Measurements from ENCODE around the gene IL5.
"Not testable (repeated sequence)": the region's sequence is repeated elsewhere in the genome, so short reads cannot be mapped to it uniquely, and the experiment has no call there.

IL5 gene

DNA sequence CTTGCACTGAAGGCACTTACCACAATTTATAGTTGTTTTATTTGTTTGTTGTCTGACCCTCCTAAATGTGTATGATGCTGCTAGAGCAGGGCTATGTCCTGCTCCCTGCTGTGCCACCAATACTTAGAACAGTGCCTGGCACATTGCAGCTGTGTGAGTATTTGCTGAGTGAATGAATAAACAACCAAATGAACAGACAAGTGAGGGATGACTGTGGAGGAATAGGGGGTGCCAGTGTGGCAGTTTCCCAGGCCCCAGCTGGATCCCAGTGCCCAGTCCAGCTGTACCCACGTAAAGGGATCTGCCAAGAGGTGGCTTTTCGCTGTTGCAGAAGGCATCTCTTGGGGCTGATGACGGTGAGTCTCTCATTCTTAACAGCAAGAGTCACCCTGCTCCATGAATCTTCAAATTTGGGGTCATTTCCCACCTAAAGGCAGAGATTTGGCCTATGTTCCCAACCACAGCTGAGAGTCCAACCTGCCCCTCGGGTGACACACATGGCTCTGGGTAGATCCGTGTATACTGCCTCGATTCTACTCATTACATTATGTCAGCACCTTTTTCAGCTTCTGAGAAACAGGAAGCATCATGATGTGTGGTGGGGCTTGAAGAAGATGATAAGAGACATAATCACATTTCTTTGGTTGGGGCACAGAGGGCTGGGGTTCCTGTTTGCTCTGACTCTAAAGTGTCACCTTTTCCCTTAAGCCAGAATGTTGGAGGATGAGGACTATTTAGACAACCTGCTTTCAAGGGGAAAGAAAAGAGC is 14.3 kb downstream of the IL5 start:
- no peak for DNase-seq

DNA sequence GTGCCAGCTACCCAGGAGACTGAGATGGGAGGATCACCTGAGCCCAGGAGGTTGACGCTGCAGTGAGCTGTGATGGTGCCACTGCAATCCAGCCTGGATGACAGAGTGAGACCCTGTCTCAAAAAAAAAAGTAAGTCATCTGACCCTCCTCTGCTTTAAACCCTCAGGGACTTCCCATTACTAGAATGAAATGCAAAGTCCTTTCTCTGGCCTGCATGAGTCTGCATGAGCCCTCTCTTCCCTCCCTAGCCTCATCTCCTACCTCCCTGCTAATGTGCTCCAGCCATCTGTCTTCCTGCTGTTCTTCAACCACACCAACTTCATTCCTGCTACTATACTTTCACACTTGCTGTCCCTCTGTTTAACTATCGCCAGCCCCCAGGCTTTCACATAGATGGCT is 15.3 kb downstream of the IL5 start:
- no peak for DNase-seq

DNA sequence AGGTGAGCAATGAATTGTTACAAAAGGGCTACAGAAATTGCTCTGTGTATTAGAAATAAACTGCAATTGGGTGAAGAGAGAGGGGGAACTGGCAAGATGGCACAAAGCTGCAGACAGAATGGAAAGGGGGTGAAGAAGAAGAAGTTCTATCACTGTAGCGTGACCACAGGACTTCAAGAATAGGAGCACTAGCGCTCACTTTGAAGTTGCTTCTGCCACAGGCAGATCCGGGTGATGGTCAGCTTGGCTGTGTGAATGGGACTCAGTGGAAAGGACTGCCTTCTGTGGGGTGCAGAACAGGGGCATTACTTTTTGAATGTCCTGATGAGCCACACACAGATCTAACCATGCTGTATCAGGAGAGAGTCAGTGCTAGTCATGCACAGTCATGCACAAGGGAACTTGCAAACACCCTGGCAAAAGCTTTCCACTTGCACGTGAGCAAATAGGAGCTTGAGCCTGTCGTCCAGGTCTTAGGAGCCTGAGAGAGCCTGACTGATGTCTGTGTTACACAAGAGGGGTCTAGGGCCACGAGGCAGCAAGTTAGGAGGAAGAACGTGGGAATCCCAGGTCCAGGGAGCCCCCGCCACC is 16.3 kb downstream of the IL5 start:
- DNase-seq = no peak

DNA sequence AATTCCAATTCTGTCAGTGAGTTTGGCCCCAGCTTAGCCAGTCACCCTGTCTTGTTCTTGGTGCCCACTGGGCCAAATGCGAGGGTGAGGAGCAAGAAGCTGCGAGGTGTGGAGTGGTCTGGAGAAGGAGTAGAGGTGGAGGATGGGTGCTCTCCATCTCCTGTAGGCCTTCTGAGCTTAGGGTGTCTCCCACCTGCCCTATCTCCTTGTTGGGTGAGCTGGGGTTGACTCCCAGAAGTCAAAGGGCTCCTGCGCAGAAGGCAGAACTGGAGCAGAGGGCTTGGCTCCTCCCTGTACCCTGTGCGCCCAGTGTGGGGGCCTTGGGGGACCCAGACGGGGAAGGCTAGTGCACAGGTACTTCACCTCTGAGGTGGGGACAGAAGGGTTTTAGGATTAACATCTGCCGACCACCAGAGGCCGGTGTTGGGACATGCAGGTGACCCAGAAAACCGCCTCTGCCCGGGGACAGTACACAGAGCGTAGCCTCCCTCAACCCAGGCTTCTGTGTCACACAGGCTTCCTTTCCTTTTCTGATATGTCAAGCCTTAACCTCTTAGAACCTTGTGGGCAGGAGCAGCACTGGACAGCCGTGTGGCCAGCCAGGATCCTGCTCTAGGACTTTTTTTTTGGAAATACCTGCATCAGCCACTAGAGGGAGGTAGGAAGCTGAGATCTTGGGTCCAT is 16.9 kb downstream of the IL5 start:
- peak; percentile 48 for DNase-seq

DNA sequence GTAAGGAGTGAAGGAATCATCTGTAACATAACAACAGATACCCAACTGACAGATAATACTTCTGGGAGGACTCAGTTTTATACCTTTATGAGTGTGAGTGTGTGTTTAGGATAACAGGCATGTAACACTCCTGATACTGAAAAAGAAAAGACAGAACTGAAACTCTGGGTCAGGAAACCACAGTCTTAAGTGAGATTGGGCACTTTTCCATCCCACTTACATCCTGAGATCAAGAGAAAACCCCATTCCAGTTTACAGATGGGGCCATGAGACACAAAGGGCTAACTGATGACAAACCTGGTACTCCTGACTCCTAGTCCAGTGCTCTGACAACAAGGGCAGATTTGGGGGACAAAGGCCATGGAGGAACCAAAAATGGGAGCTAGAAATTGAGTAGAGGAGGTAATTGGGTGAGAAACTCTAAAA is 18.0 kb downstream of the IL5 start:
- no peak for DNase-seq

DNA sequence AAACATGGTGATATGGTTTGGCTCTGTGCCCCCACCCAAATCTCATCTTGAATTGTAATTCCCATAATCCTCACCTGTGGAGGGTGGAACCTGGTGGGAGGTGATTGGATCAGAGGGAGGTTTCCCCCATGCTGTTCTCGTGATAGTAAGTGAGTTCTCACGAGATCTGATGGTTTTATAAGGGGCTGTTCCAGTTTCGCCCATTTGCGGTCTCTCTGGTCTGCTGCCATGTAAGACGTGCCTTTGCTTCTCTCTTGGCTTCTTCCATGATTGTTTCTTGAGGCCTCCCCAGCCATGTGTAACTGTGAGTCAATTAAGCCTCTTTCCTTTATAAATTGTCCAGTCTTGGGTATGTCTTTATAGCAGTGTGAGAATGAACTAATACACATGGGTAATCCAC is 18.4 kb downstream of the IL5 start:
- DNase-seq = not testable (repeated sequence)

DNA sequence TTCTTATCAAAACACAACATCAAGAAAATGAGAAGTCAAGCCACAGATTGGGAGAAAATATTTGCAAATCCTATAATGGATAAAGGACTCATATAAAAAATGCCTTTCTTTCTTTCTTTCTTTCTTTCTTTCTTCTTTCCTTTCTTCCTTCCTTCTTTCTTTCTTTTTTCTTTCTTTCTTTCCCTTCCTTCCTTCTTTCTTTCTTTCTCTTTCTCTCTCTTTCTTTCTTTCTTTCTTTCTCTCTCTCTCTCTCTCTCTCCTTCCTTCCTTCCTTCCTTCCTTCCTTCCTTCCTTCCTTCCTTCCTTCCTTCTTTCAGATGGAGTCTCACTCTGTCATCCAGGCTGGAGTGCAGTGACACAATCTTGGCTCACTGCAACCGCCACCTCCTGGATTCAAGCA is 21.3 kb downstream of the IL5 start:
- not testable (repeated sequence) for DNase-seq

DNA sequence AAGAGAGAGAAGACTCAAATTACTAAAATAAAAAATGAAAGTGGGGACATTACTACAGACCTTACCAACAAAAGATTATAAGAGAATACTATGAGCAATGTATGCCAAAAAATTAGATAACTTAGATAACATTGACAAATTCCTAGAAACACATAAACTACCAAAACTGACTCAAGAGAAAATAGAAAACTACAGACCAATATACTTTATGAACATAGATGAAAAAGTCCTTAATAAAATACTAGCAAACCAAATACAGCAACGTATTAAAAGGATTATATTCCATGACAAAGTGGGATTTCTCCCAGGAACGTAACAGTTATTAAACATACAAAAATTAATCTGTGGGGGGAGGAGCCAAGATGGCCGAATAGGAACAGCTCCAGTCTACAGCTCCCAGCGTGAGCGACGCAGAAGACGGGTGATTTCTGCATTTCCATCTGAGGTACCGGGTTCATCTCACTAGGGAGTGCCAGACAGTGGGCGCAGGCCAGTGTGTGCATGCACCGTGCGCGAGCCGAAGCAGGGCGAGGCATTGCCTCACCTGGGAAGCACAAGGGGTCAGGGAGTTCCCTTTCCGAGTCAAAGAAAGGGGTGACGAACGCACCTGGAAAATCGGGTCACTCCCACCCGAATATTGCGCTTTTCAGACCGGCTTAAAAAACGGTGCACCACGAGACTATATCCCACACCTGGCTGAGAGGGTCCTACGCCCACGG is 29.5 kb downstream of the IL5 start:
- DNase-seq = not testable (repeated sequence)

DNA sequence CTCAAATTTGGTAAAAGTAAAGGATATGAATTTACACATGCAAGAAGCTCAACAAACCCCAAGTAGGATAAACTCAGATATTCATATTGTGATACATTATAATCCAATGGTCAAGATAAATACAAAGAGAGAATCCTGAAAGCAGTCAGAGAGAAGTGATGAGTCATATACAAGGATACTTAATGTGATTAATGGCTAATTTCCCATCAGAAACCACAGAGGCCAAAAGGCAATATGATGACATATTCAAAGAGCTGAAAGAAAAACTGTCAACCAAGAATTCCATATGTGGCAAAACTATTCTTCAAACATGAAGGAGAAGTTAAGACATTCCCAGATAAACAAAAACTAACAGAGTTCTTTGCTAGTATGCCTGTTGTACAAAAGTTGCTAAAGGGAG is 33.2 kb downstream of the IL5 start:
- DNase-seq = no peak

DNA sequence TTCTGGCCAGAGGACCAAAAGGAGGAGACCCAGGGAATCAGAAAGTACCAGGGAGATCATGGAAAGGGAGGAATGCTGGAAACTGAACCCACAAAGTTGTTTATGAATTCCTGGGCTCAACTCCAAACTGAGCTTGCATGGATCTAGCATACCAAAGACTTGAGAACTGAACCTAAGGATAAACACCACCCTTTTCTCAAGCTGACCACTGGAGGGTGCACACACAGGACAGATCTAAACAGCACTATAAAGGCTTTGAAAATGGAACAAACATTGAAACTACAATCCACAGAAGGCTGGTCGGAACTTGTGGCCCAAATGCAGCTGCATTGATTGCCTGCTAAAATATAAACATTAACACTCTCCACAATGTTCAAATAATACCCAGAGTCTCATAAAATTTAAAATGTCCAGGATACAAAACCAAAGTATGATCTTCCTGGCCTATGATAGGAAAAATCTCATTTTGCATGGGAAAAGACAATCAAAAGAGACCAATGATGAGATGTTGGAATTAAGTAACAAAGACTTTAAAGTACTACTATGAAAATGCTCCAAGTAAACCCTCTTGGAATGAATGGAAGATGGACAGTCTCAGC is 37.1 kb downstream of the IL5 start:
- no peak for DNase-seq

DNA sequence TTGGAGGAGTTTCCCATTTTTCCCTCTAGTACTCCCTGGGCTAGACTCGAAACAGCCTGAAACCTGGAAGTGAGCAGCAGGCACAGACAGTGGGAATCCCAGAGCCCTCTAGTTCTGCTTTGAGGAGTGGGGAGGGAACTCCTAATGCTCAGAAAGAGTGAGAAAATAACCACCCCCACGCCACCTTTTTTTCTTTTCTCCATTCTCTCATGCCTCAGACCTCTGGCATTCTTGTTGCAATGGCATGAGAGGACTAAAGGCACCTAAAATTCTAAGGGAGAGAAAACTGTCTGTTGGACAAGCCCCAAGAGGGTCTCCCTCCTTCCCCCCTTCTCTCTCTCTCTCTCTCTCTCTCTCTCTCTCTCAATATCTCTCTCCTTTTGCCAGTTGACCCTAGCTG is 37.7 kb downstream of the IL5 start:
- no peak for DNase-seq

DNA sequence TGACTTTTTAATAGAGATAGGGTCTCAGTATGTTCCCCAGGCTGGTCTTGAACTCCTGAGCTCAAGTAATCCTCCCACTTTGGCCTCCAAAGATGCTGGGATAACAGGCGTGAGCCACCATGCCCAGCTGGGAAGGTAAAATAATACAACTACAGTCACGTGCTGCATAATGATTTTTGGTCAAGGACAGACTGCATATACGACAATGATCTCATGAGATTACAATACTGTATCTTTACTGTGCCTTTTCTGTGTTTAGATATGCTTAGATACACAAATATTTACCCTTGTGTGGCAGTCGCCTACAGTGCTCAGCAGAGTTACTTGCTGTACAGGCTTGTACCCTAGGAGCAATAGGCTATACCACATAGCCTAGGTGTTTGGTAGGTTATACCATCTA is 38.6 kb downstream of the IL5 start:
- DNase-seq = no peak

DNA sequence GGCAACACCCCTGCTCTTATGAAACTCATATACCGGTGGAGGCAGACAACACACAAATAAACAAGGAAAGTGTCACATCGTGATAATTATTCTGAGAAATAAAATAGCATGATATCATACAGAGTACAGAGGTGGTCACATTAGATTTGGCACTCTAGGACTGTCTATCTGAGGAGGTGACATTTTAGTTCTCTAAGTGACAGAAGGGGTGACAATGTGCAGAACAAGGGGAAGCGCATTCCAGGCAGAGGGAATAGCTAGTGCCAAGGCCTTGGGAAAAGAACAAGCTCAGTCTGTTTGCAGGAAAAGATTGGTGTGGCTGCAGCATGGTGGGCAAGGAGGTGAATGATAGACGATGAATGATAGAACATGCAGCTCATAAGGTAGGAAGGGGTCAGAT is 40.1 kb downstream of the IL5 start:
- no peak for DNase-seq

DNA sequence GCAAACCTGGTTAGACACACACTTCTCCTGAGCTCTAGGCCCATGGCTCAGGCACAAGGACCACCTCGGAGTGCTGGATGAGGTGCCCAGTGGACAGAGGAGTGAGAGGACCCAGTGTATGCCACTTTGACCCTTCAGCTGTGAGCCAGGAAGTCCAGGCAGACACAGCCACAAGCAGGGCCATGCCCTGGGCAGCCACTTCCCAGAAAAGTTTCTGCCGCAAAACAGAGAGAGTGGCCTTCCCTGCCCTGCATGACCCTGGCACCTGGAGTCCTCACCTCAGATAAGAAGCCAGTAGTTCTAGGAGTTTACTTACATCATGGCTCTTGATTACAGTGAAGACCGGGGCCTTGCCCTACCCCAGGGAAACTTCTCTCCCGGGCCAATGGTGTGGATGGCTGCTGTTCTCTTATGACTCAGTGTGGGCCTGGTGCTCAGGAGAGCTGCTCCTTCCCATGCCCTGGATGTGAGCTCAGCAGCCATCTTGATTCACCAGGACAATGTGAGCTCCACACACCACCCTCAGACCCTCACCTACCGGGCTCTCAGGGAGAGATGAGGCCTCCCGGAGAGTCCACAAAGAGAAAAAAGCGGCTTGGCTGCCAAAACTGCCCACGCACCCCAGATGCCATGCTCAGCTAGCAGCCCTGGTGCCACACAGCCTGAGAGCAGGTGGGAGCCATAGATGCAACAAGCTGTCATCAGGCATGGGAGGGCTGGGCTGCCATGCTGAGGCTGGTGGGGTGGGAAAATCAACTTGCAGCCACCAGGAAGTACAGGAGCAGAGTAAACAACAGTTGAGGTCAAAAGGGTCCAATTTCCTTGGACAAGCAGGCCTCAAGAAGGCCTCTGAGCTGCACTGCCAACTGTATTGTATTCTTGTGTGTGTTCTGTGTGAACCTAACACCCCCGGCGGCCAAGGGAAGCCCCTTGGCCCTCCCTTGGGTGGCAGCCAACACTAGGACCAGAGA is 41.1 kb downstream of the IL5 start:
- no peak for DNase-seq

DNA sequence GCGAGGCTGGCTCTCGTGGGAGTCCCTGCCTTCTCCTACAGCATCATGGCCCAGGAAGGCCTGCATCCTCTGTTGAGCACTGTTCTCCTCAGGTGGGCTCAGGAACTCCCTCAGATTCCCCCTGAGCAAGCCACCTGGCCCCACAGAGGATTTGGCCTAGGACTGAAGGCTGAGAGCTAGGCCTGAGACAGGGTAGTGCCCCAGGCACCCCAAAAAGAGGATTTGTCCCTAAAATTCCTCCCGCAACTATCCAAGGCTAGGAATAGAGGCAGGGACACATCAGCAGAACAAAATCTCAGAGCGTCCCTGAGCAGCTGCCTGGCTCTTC is 41.7 kb downstream of the IL5 start:
- DNase-seq = no peak

DNA sequence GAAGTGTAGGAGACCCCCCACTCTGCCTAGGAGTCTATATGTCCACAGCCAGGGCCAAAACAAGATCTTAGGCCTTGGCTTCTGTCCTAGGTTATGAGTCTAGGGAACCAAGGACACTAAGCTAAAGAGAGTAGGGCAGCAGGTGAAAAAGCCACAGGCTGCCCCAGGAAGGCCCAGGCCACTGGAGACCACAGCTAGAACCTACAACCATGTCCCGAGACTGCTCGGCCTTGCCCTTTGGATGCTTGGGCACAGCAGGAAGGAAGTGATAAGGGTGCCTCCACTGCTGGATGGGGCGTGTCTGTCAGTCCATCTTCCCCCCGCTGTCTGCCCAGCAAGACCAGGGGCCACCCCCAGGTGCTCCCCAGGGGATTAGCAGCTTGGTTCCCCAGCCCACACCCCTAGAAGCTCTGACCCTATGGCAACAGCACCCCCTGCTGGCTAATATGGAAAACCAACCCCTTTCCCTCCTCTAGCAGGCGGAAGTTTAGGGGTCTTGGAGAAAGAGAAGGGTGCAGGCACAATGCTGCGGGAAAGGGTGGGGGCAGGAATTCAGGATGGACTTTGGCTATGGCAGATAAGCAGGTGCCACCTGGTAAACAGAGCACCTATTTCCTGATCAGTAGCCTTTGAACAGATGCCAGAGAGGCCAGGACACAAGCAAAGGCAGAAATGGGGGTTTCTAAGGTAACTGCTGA is 42.2 kb downstream of the IL5 start:
- DNase-seq = peak; percentile 30

DNA sequence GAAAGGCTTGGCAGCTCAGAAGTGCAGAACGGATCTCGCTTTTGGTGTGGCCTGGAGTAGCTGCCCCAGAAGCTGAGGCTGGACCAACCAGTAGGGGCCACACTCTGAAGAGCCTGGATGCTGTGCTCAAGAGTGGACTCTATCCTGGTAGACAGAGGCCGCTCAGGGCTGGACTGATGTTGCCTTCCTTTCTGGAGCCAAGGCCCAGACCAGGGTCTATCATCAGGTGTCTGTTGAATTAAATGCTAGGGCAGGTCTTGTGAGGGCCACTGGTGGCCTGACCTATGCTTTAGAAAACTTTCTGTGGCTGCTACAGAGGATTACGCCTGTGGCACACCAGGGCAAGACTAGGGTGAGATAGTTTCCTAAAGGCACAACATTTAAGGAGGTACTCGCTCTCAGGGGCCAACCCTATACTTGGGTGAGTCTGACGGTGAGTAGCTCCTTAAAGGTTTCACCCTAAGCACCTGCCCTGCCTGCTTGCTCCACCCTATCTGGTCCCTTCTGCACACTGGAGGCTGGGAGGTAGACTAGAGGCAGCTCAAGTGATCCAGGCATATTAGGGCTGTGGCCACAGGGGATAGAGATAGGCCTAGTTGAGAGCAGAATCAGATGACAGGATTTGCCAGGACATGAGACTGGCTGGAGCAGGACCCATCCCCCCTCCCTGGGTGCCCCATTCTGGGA is 42.9 kb downstream of the IL5 start:
- DNase-seq = no peak

DNA sequence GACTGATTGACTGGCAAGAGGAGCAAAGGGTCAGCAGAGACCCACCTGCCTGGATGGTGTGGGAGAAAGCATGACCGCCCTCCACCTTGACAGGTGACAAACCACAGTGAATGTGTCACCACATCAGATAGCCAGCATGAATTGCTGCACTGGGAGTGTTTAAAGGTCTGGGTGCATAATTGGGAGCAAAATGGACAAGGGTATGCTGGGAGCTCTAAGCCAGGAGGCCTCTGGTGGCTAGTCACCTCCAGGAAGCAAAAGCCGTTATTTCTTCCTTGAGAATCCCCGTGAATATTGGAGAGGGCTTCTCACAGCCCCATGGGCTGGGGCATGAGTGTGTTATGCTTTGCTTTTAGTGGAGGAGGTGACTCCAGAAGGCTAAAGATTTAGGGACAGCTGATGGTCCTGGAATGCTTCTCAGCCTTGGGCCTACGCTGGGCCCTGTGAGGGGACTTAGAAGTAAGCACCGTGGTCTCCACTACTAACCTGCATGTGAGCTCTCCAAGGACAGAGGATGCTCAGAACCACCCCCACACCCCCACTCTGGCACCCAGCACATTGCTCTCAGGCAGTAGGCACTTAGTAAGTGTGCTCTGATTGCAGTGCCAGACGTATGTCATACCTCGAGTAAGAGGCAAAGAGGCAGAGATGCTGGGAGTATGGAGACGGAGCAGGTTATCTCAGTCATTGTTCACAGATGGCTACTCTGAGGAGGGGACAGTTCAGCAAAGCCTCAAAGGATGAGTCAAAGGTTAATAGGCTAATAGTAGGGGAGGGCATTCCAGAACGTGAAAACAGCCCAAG is 43.7 kb downstream of the IL5 start:
- DNase-seq = no peak

DNA sequence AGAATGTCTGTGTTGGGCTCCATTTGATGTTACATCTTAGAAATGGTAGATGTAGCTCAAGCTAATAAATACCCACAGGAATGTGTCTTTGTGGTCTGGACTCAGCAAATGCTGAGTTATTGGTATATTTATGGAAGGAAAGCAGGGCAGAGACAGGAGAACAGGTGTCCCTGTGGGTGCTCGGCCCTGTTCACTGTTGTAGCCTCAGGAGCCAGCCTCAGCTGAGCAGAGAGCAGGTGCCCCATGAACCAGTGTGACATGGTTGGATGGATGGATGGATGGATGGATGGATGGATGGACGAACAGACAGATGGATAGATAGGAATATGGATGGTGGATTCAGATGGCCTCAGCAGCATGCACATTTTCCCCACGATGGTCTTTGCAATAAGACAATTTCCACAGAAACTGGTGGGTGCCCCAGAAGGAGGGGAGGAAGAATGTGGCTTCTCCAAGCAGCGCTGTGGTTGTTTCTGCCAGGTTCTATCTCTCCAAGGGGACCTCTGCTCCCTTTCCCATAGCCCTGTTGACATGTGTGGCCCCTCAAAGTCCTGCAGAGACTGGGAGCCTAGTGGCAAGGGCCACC is 44.5 kb downstream of the IL5 start:
- DNase-seq = no peak

DNA sequence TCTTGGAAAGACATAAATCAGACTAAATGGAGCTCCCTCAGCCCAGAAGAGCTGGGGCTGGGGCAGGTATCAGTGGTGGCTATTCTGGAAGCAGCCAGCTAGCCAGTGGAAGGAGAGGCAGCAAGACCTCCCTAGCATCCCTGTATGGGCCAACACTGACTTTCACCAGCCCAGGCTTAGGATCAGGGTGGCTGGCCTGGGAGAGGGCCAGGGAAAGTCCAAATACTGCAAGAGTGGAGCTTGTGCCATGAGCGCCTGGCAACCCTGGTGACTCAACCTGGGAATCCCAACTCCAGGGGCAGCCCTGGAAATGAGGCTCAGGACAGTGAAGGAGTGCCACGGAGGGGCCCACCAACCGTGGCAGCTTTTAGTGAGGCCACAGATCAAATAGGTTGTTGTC is 45.2 kb downstream of the IL5 start:
- no peak for DNase-seq

All from NCI-H1694 treated with DMSO at 0.1 percent for 48 hours (cell line).